CD4-positive, alpha-beta memory T cell (primary cell): ENCODE data around the gene GPN1. TPM values are rescaled to one million over a fixed set of nuclear protein-coding genes. Genes with fewer than 3 reads are reported as not detected.

Source experiments
- CTCF ChIA-PET: fragments of 350-600 bp; sonication (Branson Sonifier 250); formaldehyde crosslinking; loops from one replicate; lab custom pipeline; 2021; ENCODE audit warnings: inconsistent platforms; ENCODE audit not compliant: partially characterized antibody; lab: Charles Lee
- POLR2A ChIA-PET: fragments of 350-600 bp; sonication (Branson Sonifier 250); formaldehyde crosslinking; loops from one replicate; lab custom pipeline; 2021; ENCODE audit not compliant: partially characterized antibody; lab: Charles Lee
- DNase-seq, 5 donors: peaks; one replicate each; pipeline versions ENCODE4 v3.0.0 to v3.0.0-alpha.2; 2020 to 2022; ENCODE audit warnings: mixed read lengths in 1 of 5
- H3K27ac ChIP-seq: one replicate; pipeline ENCODE4 v1.7.0; 2013; ENCODE audit warnings: low read depth, low read length
- H3K27me3 ChIP-seq: 2 replicates; pipeline ENCODE4 v1.7.0; 2013; ENCODE audit warnings: mild to moderate bottlenecking, low read length, moderate library complexity; ENCODE audit not compliant: insufficient read depth
- H3K36me3 ChIP-seq: 2 replicates; pipeline ENCODE4 v1.7.0; 2013; ENCODE audit warnings: mild to moderate bottlenecking, low read length, moderate library complexity; ENCODE audit not compliant: insufficient read depth
- H3K4me1 ChIP-seq: 2 replicates; pipeline ENCODE4 v1.7.0; 2013; ENCODE audit warnings: mild to moderate bottlenecking, low read length, moderate library complexity; ENCODE audit not compliant: insufficient read depth
- H3K4me3 ChIP-seq, 2 donors: one replicate each; pipeline ENCODE4 v1.7.0; 2013; ENCODE audit warnings: low read length in 2 of 2, mild to moderate bottlenecking in 1 of 2
- H3K9me3 ChIP-seq, 2 donors: one replicate each; pipeline ENCODE4 v1.7.0; 2013; ENCODE audit warnings: low read length in 2 of 2, control low read depth in 1 of 2; ENCODE audit not compliant: control insufficient read depth in 1 of 2
- H3K27ac Mint-ChIP-seq, 7 donors: one replicate each; pipeline ENCODE4 v1.8.0; 2020 to 2021; ENCODE audit warnings: mixed read lengths in 7 of 7, mild to moderate bottlenecking in 6 of 7, inconsistent platforms in 3 of 7, moderate library complexity in 3 of 7
- H3K27me3 Mint-ChIP-seq, 2 donors: one replicate each; pipeline ENCODE4 v1.8.0; 2020 to 2021; ENCODE audit warnings: mixed read lengths in 2 of 2
- H3K36me3 Mint-ChIP-seq, 2 donors: one replicate each; pipeline ENCODE4 v1.8.0; 2020 to 2021; ENCODE audit warnings: mixed read lengths in 2 of 2, inconsistent platforms in 1 of 2, mild to moderate bottlenecking in 1 of 2
- H3K4me1 Mint-ChIP-seq, 4 donors: one replicate each; pipeline ENCODE4 v1.8.0; 2020 to 2021; ENCODE audit warnings: mixed read lengths in 4 of 4, mild to moderate bottlenecking in 1 of 4
- H3K4me3 Mint-ChIP-seq, 8 donors: one replicate each; pipeline ENCODE4 v1.8.0; 2020 to 2021; ENCODE audit warnings: mixed read lengths in 8 of 8, mild to moderate bottlenecking in 7 of 8, moderate library complexity in 6 of 8, inconsistent platforms in 3 of 8
- H3K9me3 Mint-ChIP-seq, 8 donors: one replicate each; pipeline ENCODE4 v1.8.0; 2020 to 2021; ENCODE audit warnings: mixed read lengths in 8 of 8, mild to moderate bottlenecking in 5 of 8, inconsistent platforms in 3 of 8, moderate library complexity in 1 of 8
- intact Hi-C: fragments of 100-400 bp; cut with micrococcal nuclease; formaldehyde crosslinking; loops from one replicate; pipeline ENCODE4 v1.15.1; 2023
- polyA plus RNA-seq, 2 donors: library from polyadenylated mRNA; unstranded; fragments of 300-500 nt; fragmentation: Illumina TruSeq; gene quantifications; one replicate each; pipeline ENCODE4 v1.2.3, GENCODE V29; 2021
- total RNA-seq, 2 experiments: library from RNA; stranded (reverse); gene quantifications; one replicate each; pipeline ENCODE4 v1.2.3, GENCODE V29; 2021

The GPN1 gene
- total and polyA plus RNA-seq, 4 experiments from 2014 or later: 28.9 to 99.5 (median 49.3) TPM

GRCh38 chr2:27664154-27664574, 35.3 kb downstream of the GPN1 start:
- peak overlapping the region; percentile 99 for H3K4me3 ChIP-seq
- H3K9me3 ChIP-seq: no peaks in the 10 kb centered on the region
- H3K4me1 ChIP-seq: peaks cover 31% of the 10 kb centered on the region
- H3K36me3 ChIP-seq: peaks cover 24% of the 10 kb centered on the region
- Mint-ChIP-seq H3K36me3 (peaks cover 43 to 61% of the 10 kb centered on the region in 2 donors), H3K9me3 (no peaks in the 10 kb centered on the region), H3K4me1 (peaks cover 30 to 63% (median 48%) of the 10 kb centered on the region in 4 donors), H3K27me3 (no peaks in the 10 kb centered on the region), H3K27ac (peak overlapping the region; percentile 98 to 100 (median 99)), H3K4me3 (peak overlapping the region; percentile 96 to 100 (median 100))
- H3K27ac ChIP-seq: peak overlapping the region; percentile 99
- DNase-seq: no peak
- CTCF ChIA-PET: interaction anchor here (1.1 to 1.9 kb wide), 2 partner anchors 19 to 30 kb away, joined by 4 to 12 read pairs; no protein-coding TSS in a partner anchor
- intact Hi-C loops: no loop called here
- H3K27me3 ChIP-seq: no peaks in the 10 kb centered on the region
- POLR2A ChIA-PET: interaction anchor here (0.6 to 3.0 kb wide), 11 partner anchors 9 to 1316 kb away, joined by 3 to 16 read pairs (median 3); partner anchors contain the start of genes CCDC121, GPN1, GTF3C2 and PPM1G

DNA sequence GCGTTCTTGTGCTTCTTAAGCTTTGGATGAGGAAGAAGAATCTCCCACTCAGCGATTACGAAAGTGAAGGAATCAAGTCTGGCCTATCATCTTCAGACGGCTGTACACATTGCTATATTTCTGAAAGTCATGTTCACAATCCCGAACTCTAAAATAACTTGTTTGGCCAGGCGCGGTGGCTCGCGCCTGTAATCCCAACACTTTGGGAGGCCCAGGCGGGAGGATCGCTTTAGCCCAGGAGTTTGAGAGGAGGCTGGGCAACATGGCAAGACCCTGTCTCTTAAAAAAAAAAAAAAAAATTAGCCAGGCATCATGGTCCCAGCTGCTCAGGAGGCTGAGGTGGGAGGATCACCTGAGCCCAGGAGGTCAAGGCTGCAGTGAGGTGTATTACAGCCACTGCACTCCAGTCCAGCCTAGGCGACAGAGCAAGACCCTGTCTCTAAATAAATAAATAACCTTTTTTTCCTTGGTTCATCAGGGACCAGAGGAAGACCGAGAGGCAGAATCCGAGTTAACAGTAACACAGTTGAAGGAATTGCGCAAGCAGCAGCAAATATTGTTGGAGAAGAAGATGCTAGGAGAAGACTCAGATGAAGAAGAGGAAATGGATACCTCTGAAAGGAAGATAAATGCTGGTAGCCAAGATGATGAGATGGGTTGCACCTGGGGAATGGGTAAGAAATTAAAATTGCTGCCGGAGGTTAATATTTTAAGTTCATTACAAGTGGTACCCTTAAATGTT, 35.9 kb downstream of the GPN1 start:
- Mint-ChIP-seq H3K36me3 (peaks cover 41 to 60% of the 10 kb centered on the region in 2 donors), H3K4me3 (peak overlapping the region; percentile 96 to 100 (median 100)), H3K4me1 (peaks cover 26 to 58% (median 45%) of the 10 kb centered on the region in 4 donors), H3K27ac (peak overlapping the region; percentile 36 to 99 (median 84)), H3K9me3 (no peaks in the 10 kb centered on the region), H3K27me3 (no peaks in the 10 kb centered on the region)
- intact Hi-C loops: no loop called here
- DNase-seq: no peak
- Histone ChIP-seq H3K9me3 (no peaks in the 10 kb centered on the region), H3K27me3 (no peaks in the 10 kb centered on the region), H3K27ac (peak overlapping the region; percentile 99), H3K4me3 (peak overlapping the region; percentile 99), H3K36me3 (peaks cover 29% of the 10 kb centered on the region), H3K4me1 (peaks cover 31% of the 10 kb centered on the region)
- POLR2A ChIA-PET: interaction anchor here (0.6 to 3.0 kb wide), 3 partner anchors 36 to 1317 kb away, joined by 3 to 16 read pairs (median 3); partner anchors contain the start of genes CCDC121 and GPN1
- CTCF ChIA-PET: interaction anchor here (1.9 to 5.2 kb wide), 2 partner anchors 17 to 19 kb away, joined by 12 to 39 read pairs; no protein-coding TSS in a partner anchor

- Mint-ChIP-seq H3K4me1 (peaks cover 20 to 42% (median 35%) of the 10 kb centered on the region in 4 donors), H3K27ac (peak overlapping the region in 1 of 7 donors; percentile 18), H3K36me3 (peaks cover 33 to 53% of the 10 kb centered on the region in 2 donors), H3K27me3 (no peaks in the 10 kb centered on the region), H3K4me3 (no peak overlapping the region), H3K9me3 (no peaks in the 10 kb centered on the region)
- Histone ChIP-seq H3K9me3 (no peaks in the 10 kb centered on the region), H3K4me1 (peaks cover 25% of the 10 kb centered on the region), H3K4me3 (no peak overlapping the region), H3K27me3 (no peaks in the 10 kb centered on the region), H3K27ac (no peak overlapping the region), H3K36me3 (peaks cover 18% of the 10 kb centered on the region)
- ChIA-PET POLR2A (no interaction called here), CTCF (interaction anchor here (5.2 kb wide), 1 partner anchor 15 kb away, joined by 39 read pairs; no protein-coding TSS in a partner anchor)
- no peak for DNase-seq
- intact Hi-C loops: no loop called here
Observed at GRCh38 chr2:27667446-27667845, 38.6 kb downstream of the GPN1 start.

- peaks cover 6 to 14% (median 10%) of the 10 kb centered on the region in 4 donors for H3K4me1 Mint-ChIP-seq
- ChIA-PET CTCF (interaction anchor here (0.8 to 1.4 kb wide), 2 partner anchors 11 to 13 kb away, joined by 3 to 4 read pairs; no protein-coding TSS in a partner anchor), POLR2A (no interaction called here)
- H3K27ac Mint-ChIP-seq: peak overlapping the region in 1 of 7 donors; percentile 64
- H3K27ac ChIP-seq: no peak overlapping the region
- no peaks in the 10 kb centered on the region for H3K9me3 ChIP-seq
- H3K4me3 ChIP-seq: no peak overlapping the region
- H3K36me3 Mint-ChIP-seq: peaks cover 42 to 63% of the 10 kb centered on the region in 2 donors
- H3K27me3 Mint-ChIP-seq: no peaks in the 10 kb centered on the region
- DNase-seq: no peak
- H3K4me1 ChIP-seq: no peaks in the 10 kb centered on the region
- intact Hi-C loops: no loop called here
- no peak overlapping the region for H3K4me3 Mint-ChIP-seq
- no peaks in the 10 kb centered on the region for H3K9me3 Mint-ChIP-seq
- H3K36me3 ChIP-seq: peaks cover 29% of the 10 kb centered on the region
- no peaks in the 10 kb centered on the region for H3K27me3 ChIP-seq
Observed at GRCh38 chr2:27671235-27671634, 42.4 kb downstream of the GPN1 start.

DNA sequence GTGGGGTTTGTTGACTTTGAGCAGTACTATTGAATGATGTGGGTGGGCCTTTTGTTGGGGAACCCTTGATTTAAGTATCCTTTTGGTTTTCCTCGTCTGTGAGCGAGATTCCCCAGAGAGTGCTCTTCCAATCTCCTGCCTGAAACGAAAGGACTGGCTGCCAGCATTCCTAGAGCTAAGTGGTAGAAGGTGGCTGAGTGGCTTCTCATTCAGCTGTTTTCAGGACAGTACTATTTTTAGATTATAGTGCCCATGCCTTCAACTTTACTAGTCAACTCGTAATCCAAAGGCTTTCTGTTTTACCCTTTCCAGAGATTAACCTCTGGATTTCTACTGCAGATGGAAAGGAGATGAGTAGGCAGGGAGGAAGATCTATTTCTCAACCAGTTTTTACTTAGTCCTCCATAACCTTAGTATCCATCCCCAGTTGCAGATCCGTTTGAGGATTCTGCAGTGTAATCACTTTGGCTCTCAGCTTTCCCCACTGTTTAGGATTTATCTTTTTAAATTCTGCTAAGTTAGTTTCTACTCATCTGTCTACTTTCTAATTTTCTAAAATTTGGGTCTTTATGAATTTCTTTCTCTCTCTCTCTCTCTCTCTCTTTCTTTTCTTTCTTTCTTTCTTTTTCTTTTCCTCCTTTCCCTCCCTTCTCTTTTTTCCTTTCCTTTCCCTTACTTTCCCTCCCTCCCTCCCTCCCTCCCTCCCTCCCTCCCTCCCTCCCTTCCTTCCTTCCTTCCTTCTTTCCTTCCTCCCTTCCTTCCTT, 44.1 kb downstream of the GPN1 start:
- no peak overlapping the region for H3K4me3 ChIP-seq
- Mint-ChIP-seq H3K4me3 (no peak overlapping the region), H3K9me3 (no peaks in the 10 kb centered on the region), H3K4me1 (peaks cover 4 to 10% (median 7%) of the 10 kb centered on the region in 4 donors), H3K27me3 (no peaks in the 10 kb centered on the region), H3K36me3 (peaks cover 36 to 61% of the 10 kb centered on the region in 2 donors), H3K27ac (peak overlapping the region in 3 of 7 donors; percentile 37 to 73 (median 69))
- ChIA-PET CTCF (interaction anchor here (1.0 to 3.5 kb wide), 2 partner anchors 10 to 505 kb away, joined by 3 to 30 read pairs; no protein-coding TSS in a partner anchor), POLR2A (interaction anchor here (0.7 kb wide), 1 partner anchor 9 kb away, joined by 3 read pairs; the partner anchor contains the start of gene SLC4A1AP)
- DNase-seq: no peak
- peaks cover 42% of the 10 kb centered on the region for H3K36me3 ChIP-seq
- no peak overlapping the region for H3K27ac ChIP-seq
- no peaks in the 10 kb centered on the region for H3K9me3 ChIP-seq
- intact Hi-C loops: no loop called here
- no peaks in the 10 kb centered on the region for H3K27me3 ChIP-seq
- H3K4me1 ChIP-seq: no peaks in the 10 kb centered on the region

DNA sequence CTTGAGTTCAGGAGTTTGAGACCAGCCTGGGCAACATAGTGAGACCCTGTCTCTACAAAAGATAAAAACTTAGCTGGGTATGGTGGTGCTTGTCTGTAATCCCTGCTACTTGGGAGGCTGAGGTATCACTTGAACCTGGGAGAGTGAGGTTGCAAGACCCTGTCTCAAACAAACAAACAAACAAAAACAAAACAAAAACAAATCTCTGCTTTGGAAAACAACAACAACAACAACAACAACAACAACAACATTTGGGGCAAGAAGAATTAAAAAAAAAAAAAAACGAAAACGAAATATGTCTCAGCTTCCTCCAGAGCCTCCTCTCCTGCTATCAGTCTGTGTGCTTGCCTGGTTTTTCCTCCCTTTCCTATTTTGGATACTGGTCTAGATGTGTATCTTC, 51.7 kb downstream of the GPN1 start:
- no peak for DNase-seq

More for the DNA sequence above, 51.7 kb downstream of the GPN1 start:
- Mint-ChIP-seq H3K9me3 (peaks cover 0 to 1% (median 0%) of the 10 kb centered on the region in 8 donors), H3K4me3 (no peak overlapping the region), H3K27me3 (no peaks in the 10 kb centered on the region), H3K36me3 (peaks cover 30 to 63% of the 10 kb centered on the region in 2 donors), H3K4me1 (peaks cover 12 to 21% (median 16%) of the 10 kb centered on the region in 4 donors), H3K27ac (peak overlapping the region in 2 of 7 donors; percentile 44 to 48)
- H3K9me3 ChIP-seq: no peaks in the 10 kb centered on the region
- peaks cover 26% of the 10 kb centered on the region for H3K4me1 ChIP-seq
- intact Hi-C loops: loop anchor here (5.0 kb wide), 1 partner anchor 308 kb away; the partner anchor contains the start of genes EIF2B4 and SNX17
- H3K27ac ChIP-seq: no peak overlapping the region
- H3K27me3 ChIP-seq: no peaks in the 10 kb centered on the region
- ChIA-PET CTCF (interaction anchor here (0.7 to 4.6 kb wide), 5 partner anchors 11 to 1243 kb away, joined by 3 to 39 read pairs (median 19); no protein-coding TSS in a partner anchor), POLR2A (no interaction called here)
- peaks cover 34% of the 10 kb centered on the region for H3K36me3 ChIP-seq
- no peak overlapping the region for H3K4me3 ChIP-seq
